DOHH2 (cell line): ENCODE measurements around the gene ABCD4.

Source experiments
- EZH2phosphoT487 ChIP-seq: fragments of 200-600 bp; sonication (generic); IDR thresholded peaks from 2 replicates; pipeline ENCODE4 v1.6.1; 2017; ENCODE audit warnings: borderline replicate concordance, mild to moderate bottlenecking, antibody characterized with exemption, low read length, moderate library complexity, mixed read lengths
- TF ChIP-seq, protein P1 (sequence below): fragments of 200-600 bp; sonication (generic); IDR thresholded peaks from one replicate; pipeline ENCODE4 v1.5.1; 2014; ENCODE audit warnings: antibody characterized with exemption, mild to moderate bottlenecking, low read depth, low read length; ENCODE audit not compliant: poor library complexity, severe bottlenecking

DNA sequence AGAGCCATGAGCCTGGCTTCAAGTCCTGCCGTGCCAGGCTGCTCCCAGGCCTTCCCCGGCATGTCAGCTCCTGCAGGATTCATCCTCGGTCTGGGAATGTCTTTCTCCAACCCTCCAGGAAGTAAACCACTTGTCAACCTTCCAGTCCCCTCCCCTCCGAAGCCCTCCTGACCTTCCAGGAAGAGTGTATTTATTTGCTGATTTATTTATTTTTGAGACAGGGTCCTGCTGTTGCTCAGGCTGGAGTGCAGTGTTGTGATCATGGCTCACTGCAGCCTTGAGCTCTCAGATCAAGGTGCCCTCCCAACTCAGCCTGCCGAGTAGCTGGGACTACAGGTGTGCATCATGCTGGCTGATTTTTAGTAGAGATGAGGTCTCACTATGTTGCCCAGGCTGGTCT is 38.8 kb downstream of the ABCD4 start:
- TF ChIP-seq, protein P1, sequence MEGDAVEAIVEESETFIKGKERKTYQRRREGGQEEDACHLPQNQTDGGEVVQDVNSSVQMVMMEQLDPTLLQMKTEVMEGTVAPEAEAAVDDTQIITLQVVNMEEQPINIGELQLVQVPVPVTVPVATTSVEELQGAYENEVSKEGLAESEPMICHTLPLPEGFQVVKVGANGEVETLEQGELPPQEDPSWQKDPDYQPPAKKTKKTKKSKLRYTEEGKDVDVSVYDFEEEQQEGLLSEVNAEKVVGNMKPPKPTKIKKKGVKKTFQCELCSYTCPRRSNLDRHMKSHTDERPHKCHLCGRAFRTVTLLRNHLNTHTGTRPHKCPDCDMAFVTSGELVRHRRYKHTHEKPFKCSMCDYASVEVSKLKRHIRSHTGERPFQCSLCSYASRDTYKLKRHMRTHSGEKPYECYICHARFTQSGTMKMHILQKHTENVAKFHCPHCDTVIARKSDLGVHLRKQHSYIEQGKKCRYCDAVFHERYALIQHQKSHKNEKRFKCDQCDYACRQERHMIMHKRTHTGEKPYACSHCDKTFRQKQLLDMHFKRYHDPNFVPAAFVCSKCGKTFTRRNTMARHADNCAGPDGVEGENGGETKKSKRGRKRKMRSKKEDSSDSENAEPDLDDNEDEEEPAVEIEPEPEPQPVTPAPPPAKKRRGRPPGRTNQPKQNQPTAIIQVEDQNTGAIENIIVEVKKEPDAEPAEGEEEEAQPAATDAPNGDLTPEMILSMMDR, result no peak
- no peak for TF ChIP-seq EZH2phosphoT487
